Smooth muscle cell (in vitro differentiated cells): ENCODE measurements around the gene SLC25A48. TPM values are rescaled to one million over a fixed set of nuclear protein-coding genes. Genes with fewer than 3 reads are reported as not detected.

Source experiments
- DNase-seq: peaks from one replicate; lab custom pipeline; 2025; ENCODE audit not compliant: unreplicated experiment; lab: John Stamatoyannopoulos, UW
- H2AFZ ChIP-seq: fragments of 200-600 bp; sonication (generic); 2 replicates; pipeline ENCODE4 v1.6.0; 2016; ENCODE audit warnings: antibody characterized with exemption, low read depth, mild to moderate bottlenecking
- H3F3A ChIP-seq: fragments of 200-600 bp; sonication (generic); 2 replicates; pipeline ENCODE4 v1.6.0; 2017; ENCODE audit warnings: antibody characterized with exemption, low read depth
- H3K27ac ChIP-seq: fragments of 200-600 bp; sonication (generic); 2 replicates; pipeline ENCODE4 v1.5.1; 2016; ENCODE audit warnings: low read depth, mild to moderate bottlenecking
- H3K27me3 ChIP-seq: fragments of 200-600 bp; sonication (generic); 2 replicates; pipeline ENCODE4 v1.6.1; 2016; ENCODE audit warnings: low read depth, mild to moderate bottlenecking
- H3K36me3 ChIP-seq: fragments of 200-600 bp; sonication (generic); 2 replicates; pipeline ENCODE4 v1.5.1; 2016; ENCODE audit warnings: low read depth
- H3K4me1 ChIP-seq: fragments of 200-600 bp; sonication (generic); 2 replicates; pipeline ENCODE4 v1.5.1; 2016; ENCODE audit warnings: low read depth
- H3K4me2 ChIP-seq: fragments of 200-600 bp; sonication (generic); 2 replicates; pipeline ENCODE4 v1.6.0; 2016; ENCODE audit warnings: mild to moderate bottlenecking
- H3K4me3 ChIP-seq: fragments of 200-600 bp; sonication (generic); 2 replicates; pipeline ENCODE4 v1.5.1; 2016; ENCODE audit warnings: mild to moderate bottlenecking
- H3K79me2 ChIP-seq: fragments of 200-600 bp; sonication (generic); 2 replicates; pipeline ENCODE4 v1.6.0; 2016; ENCODE audit warnings: low read depth, mild to moderate bottlenecking
- H3K9ac ChIP-seq: fragments of 200-600 bp; sonication (generic); 2 replicates; pipeline ENCODE4 v1.6.0; 2016; ENCODE audit warnings: low read depth
- H3K9me3 ChIP-seq: fragments of 200-600 bp; sonication (generic); replicated peaks from 2 replicates; pipeline ENCODE4 v1.5.1; 2016; ENCODE audit warnings: low read depth
- H4K20me1 ChIP-seq: fragments of 200-600 bp; sonication (generic); 2 replicates; pipeline ENCODE4 v1.6.0; 2016; ENCODE audit warnings: low read depth
- WGBS: methylation state at CpG from one replicate; pipeline ENCODE4 v1.1.7; 2016; ENCODE audit warnings: low lambda C conversion rate; 5-methylcytosine and 5-hydroxymethylcytosine counted together
- polyA plus RNA-seq: library from polyadenylated mRNA; unstranded; fragments of >200 nt; fragmentation: Nextera tagmentation; extraction: Ambion mirVana; gene quantifications from 2 replicates; pipeline ENCODE4 v1.2.1, GENCODE V29; 2016
- total RNA-seq: library from RNA; depleted of rRNA; stranded (reverse); fragments of >200 nt; gene quantifications from 2 replicates; pipeline ENCODE4 v1.2.3, GENCODE V29; 2014
- TF ChIP-seq, protein P1 (sequence below): fragments of 200-600 bp; sonication (generic); IDR thresholded peaks from 2 replicates; pipeline ENCODE4 v1.5.1; 2017; ENCODE audit warnings: borderline replicate concordance, mild to moderate bottlenecking, antibody characterized with exemption; ENCODE audit not compliant: insufficient read depth, poor library complexity, severe bottlenecking

Gene SLC25A48
- total and polyA plus RNA-seq, 2 experiments from 2014 or later: 0.85 to 4.0 TPM

DNA sequence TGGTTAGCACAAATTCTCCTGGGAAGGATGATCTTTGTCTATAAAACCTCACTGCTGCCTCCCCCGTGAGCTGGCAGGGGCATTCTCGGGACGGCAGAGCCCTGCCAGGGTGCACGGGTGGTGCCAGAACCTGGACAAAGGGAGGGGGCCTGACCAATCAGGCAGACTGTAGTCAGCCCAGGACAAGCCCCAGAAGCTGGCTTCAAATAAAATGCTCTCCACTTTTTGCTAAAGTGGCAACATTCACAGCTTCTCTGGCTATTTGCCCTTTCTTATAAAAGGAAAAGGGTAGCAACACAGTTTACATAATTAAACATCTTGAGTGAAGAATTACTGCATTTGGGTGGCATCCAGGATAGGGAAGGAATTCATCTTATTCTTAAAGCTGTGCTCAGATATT is 46.8 kb downstream of the SLC25A48 start:
- Histone ChIP-seq H3K9ac (no peak overlapping the region), H3K36me3 (no peaks in the 10 kb centered on the region), H4K20me1 (no peaks in the 10 kb centered on the region), H3K4me2 (no peak overlapping the region), H3K4me1 (no peaks in the 10 kb centered on the region), H2AFZ (no peak overlapping the region), H3K4me3 (no peak overlapping the region), H3K27ac (no peak overlapping the region), H3K9me3 (no peaks in the 10 kb centered on the region), H3K79me2 (no peaks in the 10 kb centered on the region), H3F3A (no peaks in the 10 kb centered on the region), H3K27me3 (peaks cover 43% of the 10 kb centered on the region)
- TF ChIP-seq, protein P1, sequence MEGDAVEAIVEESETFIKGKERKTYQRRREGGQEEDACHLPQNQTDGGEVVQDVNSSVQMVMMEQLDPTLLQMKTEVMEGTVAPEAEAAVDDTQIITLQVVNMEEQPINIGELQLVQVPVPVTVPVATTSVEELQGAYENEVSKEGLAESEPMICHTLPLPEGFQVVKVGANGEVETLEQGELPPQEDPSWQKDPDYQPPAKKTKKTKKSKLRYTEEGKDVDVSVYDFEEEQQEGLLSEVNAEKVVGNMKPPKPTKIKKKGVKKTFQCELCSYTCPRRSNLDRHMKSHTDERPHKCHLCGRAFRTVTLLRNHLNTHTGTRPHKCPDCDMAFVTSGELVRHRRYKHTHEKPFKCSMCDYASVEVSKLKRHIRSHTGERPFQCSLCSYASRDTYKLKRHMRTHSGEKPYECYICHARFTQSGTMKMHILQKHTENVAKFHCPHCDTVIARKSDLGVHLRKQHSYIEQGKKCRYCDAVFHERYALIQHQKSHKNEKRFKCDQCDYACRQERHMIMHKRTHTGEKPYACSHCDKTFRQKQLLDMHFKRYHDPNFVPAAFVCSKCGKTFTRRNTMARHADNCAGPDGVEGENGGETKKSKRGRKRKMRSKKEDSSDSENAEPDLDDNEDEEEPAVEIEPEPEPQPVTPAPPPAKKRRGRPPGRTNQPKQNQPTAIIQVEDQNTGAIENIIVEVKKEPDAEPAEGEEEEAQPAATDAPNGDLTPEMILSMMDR: no peak
- no peak for DNase-seq
- WGBS: 85% methylated on average over 4 of the region's 4 CpGs

DNA sequence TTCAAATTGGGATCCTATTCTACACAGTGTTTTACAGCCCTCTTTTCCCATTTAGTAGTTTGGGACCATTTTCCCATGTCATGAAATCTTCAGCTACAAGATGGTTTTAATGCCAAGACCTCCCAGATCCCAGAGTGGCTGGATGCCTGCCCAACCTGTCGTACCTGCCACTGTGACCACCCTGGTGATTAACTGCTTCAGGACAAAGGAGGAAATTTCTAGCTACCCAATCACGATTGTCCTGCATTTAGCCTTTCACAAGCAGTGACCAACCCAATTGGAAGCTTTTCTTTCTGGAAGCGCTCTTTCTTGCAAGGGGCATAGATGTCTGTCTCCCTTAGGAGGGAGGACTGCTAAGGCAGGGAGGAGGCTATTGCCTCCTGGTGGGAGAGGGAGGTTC is 47.4 kb downstream of the SLC25A48 start:
- 87% methylated on average over 3 of the region's 3 CpGs for WGBS
- peaks cover 43% of the 10 kb centered on the region for H3K27me3 ChIP-seq
- no peak overlapping the region for H3K4me3 ChIP-seq
- DNase-seq: no peak
- H3K27ac ChIP-seq: no peak overlapping the region
- no peaks in the 10 kb centered on the region for H3K79me2 ChIP-seq
- H4K20me1 ChIP-seq: no peaks in the 10 kb centered on the region
- H3K9ac ChIP-seq: no peak overlapping the region
- no peaks in the 10 kb centered on the region for H3F3A ChIP-seq
- H3K4me2 ChIP-seq: no peak overlapping the region
- H3K9me3 ChIP-seq: no peaks in the 10 kb centered on the region
- H2AFZ ChIP-seq: no peak overlapping the region
- TF ChIP-seq, protein P1: no peak
- no peaks in the 10 kb centered on the region for H3K36me3 ChIP-seq
- H3K4me1 ChIP-seq: no peaks in the 10 kb centered on the region

DNA sequence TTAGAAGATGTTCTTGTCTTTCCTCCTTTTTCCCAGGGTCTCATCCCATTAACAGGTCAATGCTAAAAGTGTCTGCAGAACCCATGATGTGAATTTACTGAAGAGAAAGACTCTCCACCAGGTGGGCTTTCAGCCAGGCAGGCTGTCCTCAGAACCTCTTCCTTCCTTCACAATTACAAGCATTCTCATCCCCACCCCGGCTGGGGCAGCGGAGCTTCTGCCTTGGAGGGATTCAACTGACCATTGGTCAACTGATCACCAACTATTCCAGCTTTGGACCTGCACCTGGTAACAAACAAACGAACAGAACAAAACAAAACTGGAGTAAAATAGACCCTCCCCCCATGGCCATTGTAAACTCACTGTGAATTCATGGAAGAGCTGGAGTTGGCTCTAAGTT is 48.6 kb downstream of the SLC25A48 start:
- no peak overlapping the region for H3K4me2 ChIP-seq
- H3K9ac ChIP-seq: no peak overlapping the region
- no peak for DNase-seq
- H3K27ac ChIP-seq: no peak overlapping the region
- 75% methylated on average over 3 of the region's 3 CpGs for WGBS
- no peak overlapping the region for H2AFZ ChIP-seq
- H3K27me3 ChIP-seq: peaks cover 43% of the 10 kb centered on the region
- H3K4me3 ChIP-seq: no peak overlapping the region
- no peaks in the 10 kb centered on the region for H3K9me3 ChIP-seq
- no peaks in the 10 kb centered on the region for H3K79me2 ChIP-seq
- H3K36me3 ChIP-seq: no peaks in the 10 kb centered on the region
- H4K20me1 ChIP-seq: no peaks in the 10 kb centered on the region
- TF ChIP-seq, protein P1: no peak
- H3F3A ChIP-seq: peaks cover 4% of the 10 kb centered on the region
- H3K4me1 ChIP-seq: no peaks in the 10 kb centered on the region

DNA sequence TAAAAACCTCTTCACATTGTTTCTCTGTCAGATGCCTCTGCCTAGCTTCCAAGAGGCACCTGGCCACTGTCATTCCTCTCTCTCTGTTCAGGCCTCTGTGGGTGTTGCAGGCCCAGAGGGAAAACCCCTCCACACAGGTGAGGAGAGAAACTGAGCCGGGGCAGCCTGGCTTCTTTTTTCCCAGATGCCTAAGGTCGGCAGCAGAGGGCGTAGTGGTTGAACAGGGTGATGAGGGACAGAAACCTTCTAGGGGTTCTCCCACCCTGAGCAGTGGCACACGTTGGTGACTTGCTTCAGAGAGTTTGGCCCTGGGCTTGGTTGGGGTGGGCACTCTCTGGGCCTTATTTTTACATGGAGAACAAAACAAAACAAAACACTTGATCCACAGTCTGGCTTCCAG is 49.0 kb downstream of the SLC25A48 start:
- WGBS: 50% methylated on average over 4 of the region's 4 CpGs
- H3K4me1 ChIP-seq: no peaks in the 10 kb centered on the region
- H3K27me3 ChIP-seq: peaks cover 43% of the 10 kb centered on the region
- DNase-seq: no peak
- H3F3A ChIP-seq: peaks cover 5% of the 10 kb centered on the region
- H2AFZ ChIP-seq: no peak overlapping the region
- no peak overlapping the region for H3K9ac ChIP-seq
- H3K36me3 ChIP-seq: no peaks in the 10 kb centered on the region
- H3K9me3 ChIP-seq: no peaks in the 10 kb centered on the region
- no peaks in the 10 kb centered on the region for H4K20me1 ChIP-seq
- no peak overlapping the region for H3K4me3 ChIP-seq
- no peak overlapping the region for H3K27ac ChIP-seq
- TF ChIP-seq, protein P1: peak; percentile 13
- no peaks in the 10 kb centered on the region for H3K79me2 ChIP-seq
- H3K4me2 ChIP-seq: no peak overlapping the region
